Ovary (tissue), 3 donors: ENCODE results near the gene RNF224.

Experiments
- EP300 ChIP-seq: sonication (generic); formaldehyde crosslinking; IDR thresholded peaks from one replicate; pipeline ENCODE4 v1.6.1; 2017; ENCODE audit warnings: antibody characterized with exemption
- POLR2A ChIP-seq: fragments of 450-650 bp; IDR thresholded peaks from one replicate; pipeline ENCODE4 v1.6.1; 2017; ENCODE audit warnings: antibody characterized with exemption, mild to moderate bottlenecking, moderate library complexity
- TF ChIP-seq, protein P1 (sequence below), 3 donors: fragments of 450-650 bp in 2 of 3; fragments of 200-600 bp in 1 of 3; IDR thresholded peaks; one replicate each; pipeline versions ENCODE4 v1.5.1 to v1.8.0; 2016 to 2022; ENCODE audit warnings: antibody characterized with exemption in 3 of 3, mild to moderate bottlenecking in 1 of 3
- donor health status: DM: no; HTN: no; CAD: no.

DNA sequence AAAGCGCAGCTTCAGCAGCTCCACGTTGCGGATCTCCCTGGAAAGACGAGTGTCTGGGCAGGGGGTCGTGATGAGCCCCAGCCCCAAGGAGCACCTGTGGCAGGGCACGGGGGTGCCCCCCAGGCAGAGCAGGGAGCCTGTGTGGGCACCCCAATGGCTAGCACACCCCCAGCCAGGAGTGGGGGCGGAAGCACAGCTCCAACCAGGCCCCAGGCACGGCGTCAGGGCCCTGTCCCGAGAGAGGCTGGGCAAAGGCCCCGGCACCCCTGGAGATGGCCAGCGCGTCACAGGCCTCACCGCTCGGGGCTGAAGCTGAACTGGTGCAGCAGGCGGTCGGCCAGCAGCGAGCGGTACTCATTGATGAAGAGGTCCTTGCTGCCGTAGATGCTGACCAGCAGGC lies 46.8 kb upstream of the RNF224 start:
- TF ChIP-seq, protein P1, sequence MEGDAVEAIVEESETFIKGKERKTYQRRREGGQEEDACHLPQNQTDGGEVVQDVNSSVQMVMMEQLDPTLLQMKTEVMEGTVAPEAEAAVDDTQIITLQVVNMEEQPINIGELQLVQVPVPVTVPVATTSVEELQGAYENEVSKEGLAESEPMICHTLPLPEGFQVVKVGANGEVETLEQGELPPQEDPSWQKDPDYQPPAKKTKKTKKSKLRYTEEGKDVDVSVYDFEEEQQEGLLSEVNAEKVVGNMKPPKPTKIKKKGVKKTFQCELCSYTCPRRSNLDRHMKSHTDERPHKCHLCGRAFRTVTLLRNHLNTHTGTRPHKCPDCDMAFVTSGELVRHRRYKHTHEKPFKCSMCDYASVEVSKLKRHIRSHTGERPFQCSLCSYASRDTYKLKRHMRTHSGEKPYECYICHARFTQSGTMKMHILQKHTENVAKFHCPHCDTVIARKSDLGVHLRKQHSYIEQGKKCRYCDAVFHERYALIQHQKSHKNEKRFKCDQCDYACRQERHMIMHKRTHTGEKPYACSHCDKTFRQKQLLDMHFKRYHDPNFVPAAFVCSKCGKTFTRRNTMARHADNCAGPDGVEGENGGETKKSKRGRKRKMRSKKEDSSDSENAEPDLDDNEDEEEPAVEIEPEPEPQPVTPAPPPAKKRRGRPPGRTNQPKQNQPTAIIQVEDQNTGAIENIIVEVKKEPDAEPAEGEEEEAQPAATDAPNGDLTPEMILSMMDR (IDR thresholded peaks at IDR 0.05): no peak
- TF ChIP-seq EP300 (no peak), POLR2A (no peak)
